DMS79 (cell line): Measurements from ENCODE around the gene ACOX1.

Experiments used
- DNase-seq: peaks from one replicate; lab custom pipeline; 2025; lab: John Stamatoyannopoulos, UW

ACOX1 gene

GRCh38 chr17:75891605-75892555 lies 87.1 kb downstream of the ACOX1 start:
- DNase-seq: no peak
